Measurements from ENCODE around the gene TTYH3.

DNA sequence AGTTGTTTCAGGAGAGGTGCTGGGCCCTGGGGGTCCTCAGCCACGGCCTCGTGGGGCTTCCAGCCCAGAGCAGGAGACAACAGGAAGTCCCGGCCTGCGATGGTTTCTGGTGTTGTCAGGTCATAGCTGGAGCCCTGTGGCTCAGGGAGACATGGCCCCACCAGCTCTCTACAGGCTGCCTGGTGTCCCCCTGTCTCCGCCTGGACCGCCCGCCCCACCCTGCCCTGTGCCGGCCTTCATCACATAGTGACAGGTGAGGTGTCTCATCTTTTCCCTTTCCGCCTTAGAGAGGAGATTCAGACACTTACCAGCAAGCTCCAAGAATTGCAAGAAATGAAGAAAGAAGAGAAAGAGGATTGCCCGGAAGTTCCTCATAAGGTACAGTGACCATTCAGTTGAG, 37.2 kb upstream of the TTYH3 start:
- TF ChIP-seq TCF12 (IDR thresholded peaks at IDR 0.05; ENCODE audit: low read depth) (no peak), NFIC (IDR thresholded peaks at IDR 0.05) (no peak), RAD21 (IDR thresholded peaks at IDR 0.05; ENCODE audit: low read depth) (no peak), EGR1 (IDR thresholded peaks at IDR 0.05) (no peak), YY1 (IDR thresholded peaks at IDR 0.05; ENCODE audit: low read depth) (no peak), EP300 (IDR thresholded peaks at IDR 0.05; ENCODE audit: borderline replicate concordance) (no peak)
